ENCODE measurements around the gene PRRT3. TPM values are rescaled to one million over a fixed set of nuclear protein-coding genes. Genes with fewer than 3 reads are reported as not detected.

PRRT3 gene
- total and polyA plus RNA-seq, 9 of the 15 experiments (the other 6 are each of a cell fraction or from before 2014, with no cell fraction given): 0.06 to 1.9 (median 1.2) TPM

DNA sequence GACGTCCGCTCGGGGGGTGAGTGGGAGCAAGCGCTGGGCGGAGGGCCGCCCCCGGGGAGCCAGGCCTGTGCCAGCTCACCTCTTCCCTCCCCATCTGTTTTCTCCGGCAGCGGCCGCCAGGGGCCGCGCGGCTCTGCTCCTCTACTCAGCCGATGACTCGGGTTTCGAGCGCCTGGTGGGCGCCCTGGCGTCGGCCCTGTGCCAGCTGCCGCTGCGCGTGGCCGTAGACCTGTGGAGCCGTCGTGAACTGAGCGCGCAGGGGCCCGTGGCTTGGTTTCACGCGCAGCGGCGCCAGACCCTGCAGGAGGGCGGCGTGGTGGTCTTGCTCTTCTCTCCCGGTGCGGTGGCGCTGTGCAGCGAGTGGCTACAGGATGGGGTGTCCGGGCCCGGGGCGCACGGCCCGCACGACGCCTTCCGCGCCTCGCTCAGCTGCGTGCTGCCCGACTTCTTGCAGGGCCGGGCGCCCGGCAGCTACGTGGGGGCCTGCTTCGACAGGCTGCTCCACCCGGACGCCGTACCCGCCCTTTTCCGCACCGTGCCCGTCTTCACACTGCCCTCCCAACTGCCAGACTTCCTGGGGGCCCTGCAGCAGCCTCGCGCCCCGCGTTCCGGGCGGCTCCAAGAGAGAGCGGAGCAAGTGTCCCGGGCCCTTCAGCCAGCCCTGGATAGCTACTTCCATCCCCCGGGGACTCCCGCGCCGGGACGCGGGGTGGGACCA lies 19.2 kb downstream of the PRRT3 start (continued):
- TF ChIP-seq, protein P1, sequence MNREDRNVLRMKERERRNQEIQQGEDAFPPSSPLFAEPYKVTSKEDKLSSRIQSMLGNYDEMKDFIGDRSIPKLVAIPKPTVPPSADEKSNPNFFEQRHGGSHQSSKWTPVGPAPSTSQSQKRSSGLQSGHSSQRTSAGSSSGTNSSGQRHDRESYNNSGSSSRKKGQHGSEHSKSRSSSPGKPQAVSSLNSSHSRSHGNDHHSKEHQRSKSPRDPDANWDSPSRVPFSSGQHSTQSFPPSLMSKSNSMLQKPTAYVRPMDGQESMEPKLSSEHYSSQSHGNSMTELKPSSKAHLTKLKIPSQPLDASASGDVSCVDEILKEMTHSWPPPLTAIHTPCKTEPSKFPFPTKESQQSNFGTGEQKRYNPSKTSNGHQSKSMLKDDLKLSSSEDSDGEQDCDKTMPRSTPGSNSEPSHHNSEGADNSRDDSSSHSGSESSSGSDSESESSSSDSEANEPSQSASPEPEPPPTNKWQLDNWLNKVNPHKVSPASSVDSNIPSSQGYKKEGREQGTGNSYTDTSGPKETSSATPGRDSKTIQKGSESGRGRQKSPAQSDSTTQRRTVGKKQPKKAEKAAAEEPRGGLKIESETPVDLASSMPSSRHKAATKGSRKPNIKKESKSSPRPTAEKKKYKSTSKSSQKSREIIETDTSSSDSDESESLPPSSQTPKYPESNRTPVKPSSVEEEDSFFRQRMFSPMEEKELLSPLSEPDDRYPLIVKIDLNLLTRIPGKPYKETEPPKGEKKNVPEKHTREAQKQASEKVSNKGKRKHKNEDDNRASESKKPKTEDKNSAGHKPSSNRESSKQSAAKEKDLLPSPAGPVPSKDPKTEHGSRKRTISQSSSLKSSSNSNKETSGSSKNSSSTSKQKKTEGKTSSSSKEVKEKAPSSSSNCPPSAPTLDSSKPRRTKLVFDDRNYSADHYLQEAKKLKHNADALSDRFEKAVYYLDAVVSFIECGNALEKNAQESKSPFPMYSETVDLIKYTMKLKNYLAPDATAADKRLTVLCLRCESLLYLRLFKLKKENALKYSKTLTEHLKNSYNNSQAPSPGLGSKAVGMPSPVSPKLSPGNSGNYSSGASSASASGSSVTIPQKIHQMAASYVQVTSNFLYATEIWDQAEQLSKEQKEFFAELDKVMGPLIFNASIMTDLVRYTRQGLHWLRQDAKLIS (CRISPR knock-in tag; IDR thresholded peaks at IDR 0.05): peak; percentile 93
- TF ChIP-seq, protein P2, sequence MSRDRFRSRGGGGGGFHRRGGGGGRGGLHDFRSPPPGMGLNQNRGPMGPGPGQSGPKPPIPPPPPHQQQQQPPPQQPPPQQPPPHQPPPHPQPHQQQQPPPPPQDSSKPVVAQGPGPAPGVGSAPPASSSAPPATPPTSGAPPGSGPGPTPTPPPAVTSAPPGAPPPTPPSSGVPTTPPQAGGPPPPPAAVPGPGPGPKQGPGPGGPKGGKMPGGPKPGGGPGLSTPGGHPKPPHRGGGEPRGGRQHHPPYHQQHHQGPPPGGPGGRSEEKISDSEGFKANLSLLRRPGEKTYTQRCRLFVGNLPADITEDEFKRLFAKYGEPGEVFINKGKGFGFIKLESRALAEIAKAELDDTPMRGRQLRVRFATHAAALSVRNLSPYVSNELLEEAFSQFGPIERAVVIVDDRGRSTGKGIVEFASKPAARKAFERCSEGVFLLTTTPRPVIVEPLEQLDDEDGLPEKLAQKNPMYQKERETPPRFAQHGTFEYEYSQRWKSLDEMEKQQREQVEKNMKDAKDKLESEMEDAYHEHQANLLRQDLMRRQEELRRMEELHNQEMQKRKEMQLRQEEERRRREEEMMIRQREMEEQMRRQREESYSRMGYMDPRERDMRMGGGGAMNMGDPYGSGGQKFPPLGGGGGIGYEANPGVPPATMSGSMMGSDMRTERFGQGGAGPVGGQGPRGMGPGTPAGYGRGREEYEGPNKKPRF (IDR thresholded peaks at IDR 0.05; ENCODE audit: low read depth, low read length): no peak
- peak; percentile 35 for TF ChIP-seq RBM22 (IDR thresholded peaks at IDR 0.05; ENCODE audit: low read depth, low read length, poor library complexity, severe bottlenecking)
- TF ChIP-seq ZKSCAN3 (CRISPR knock-in tag; IDR thresholded peaks at IDR 0.05): no peak
- TF ChIP-seq, protein P3, sequence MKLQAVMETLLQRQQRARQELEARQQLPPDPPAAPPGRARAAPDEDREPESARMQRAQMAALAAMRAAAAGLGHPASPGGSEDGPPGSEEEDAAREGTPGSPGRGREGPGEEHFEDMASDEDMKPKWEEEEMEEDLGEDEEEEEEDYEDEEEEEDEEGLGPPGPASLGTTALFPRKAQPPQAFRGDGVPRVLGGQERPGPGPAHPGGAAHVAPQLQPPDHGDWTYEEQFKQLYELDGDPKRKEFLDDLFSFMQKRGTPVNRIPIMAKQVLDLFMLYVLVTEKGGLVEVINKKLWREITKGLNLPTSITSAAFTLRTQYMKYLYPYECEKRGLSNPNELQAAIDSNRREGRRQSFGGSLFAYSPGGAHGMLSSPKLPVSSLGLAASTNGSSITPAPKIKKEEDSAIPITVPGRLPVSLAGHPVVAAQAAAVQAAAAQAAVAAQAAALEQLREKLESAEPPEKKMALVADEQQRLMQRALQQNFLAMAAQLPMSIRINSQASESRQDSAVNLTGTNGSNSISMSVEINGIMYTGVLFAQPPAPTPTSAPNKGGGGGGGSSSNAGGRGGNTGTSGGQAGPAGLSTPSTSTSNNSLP (IDR thresholded peaks at IDR 0.05; ENCODE audit: borderline replicate concordance, low read depth, low read length): no peak
- peak; percentile 58; the same call in 1 of the 2 replicates for TF ChIP-seq POLR2AphosphoS5 (IDR thresholded peaks at IDR 0.05; ENCODE audit: control insufficient read depth, insufficient read depth, low read depth, low read length)
- TF ChIP-seq SAFB (IDR thresholded peaks at IDR 0.05; ENCODE audit: borderline replicate concordance, low read depth, low read length): peak; percentile 91
- TF ChIP-seq ZNF12 (CRISPR knock-in tag; IDR thresholded peaks at IDR 0.05): no peak; the same call in 1 of the 2 replicates
- no peak for TF ChIP-seq CHD2 (IDR thresholded peaks at IDR 0.05; ENCODE audit: low read depth, low read length)
- peak; percentile 91 for TF ChIP-seq TFAP4 (CRISPR knock-in tag; IDR thresholded peaks at IDR 0.05; ENCODE audit: borderline replicate concordance)
- TF ChIP-seq NR2F6 (CRISPR knock-in tag; IDR thresholded peaks at IDR 0.05): no peak
- no peak for TF ChIP-seq SPI1 (IDR thresholded peaks at IDR 0.05; ENCODE audit: borderline replicate concordance, low read depth, low read length)
- TF ChIP-seq GMEB1 (CRISPR knock-in tag; IDR thresholded peaks at IDR 0.05): no peak; the same call in none of the 2 replicates
- TF ChIP-seq ZNF512 (tag; IDR thresholded peaks at IDR 0.05): no peak

Data from K562 (cell line).